WTC11 (cell line): ENCODE measurements around the gene ANKRD9. TPM values are rescaled to one million over a fixed set of nuclear protein-coding genes. Genes with fewer than 3 reads are reported as not detected.
A peak's percentile ranks its signal among the peaks of the same experiment; 100 is the strongest.

Experiments used
- ATAC-seq: fragments of 200-7000 bp; cut with Tn5 transposase; 2 replicates; pipeline ENCODE4 v1.10.0; 2021; ENCODE audit warnings: mild to moderate bottlenecking, moderate library complexity
- CTCF ChIA-PET: fragments of 300-600 bp; sonication (Branson Sonifier 250); formaldehyde crosslinking; loops from one replicate; lab custom pipeline; 2021; ENCODE audit warnings: antibody characterized with exemption; lab: Charles Lee
- POLR2A ChIA-PET: fragments of 350-600 bp; sonication (Branson Sonifier 250); formaldehyde crosslinking; loops from one replicate; lab custom pipeline; 2021; ENCODE audit warnings: antibody characterized with exemption; lab: Charles Lee
- DNase-seq: peaks from one replicate; pipeline ENCODE4 v3.0.0; 2021; ENCODE audit warnings: low spot score
- H3K27ac Mint-ChIP-seq: 2 replicates; pipeline ENCODE4 v1.8.0; 2021; ENCODE audit warnings: mixed read lengths
- H3K27me3 Mint-ChIP-seq: 2 replicates; pipeline ENCODE4 v1.8.0; 2021; ENCODE audit warnings: low read depth, mild to moderate bottlenecking, moderate library complexity, mixed read lengths
- H3K36me3 Mint-ChIP-seq: 2 replicates; pipeline ENCODE4 v1.8.0; 2021; ENCODE audit warnings: mixed read lengths
- H3K4me1 Mint-ChIP-seq: 2 replicates; pipeline ENCODE4 v1.8.0; 2022; ENCODE audit warnings: mixed read lengths
- H3K4me3 Mint-ChIP-seq: 2 replicates; pipeline ENCODE4 v1.8.0; 2021; ENCODE audit warnings: mild to moderate bottlenecking, moderate library complexity, mixed read lengths
- H3K9me3 Mint-ChIP-seq: 2 replicates; pipeline ENCODE4 v1.8.0; 2021; ENCODE audit warnings: mixed read lengths
- CBFB ChIP-seq: sonication (generic); formaldehyde crosslinking; IDR thresholded peaks from 2 replicates; pipeline ENCODE4 v1.8.1; 2022; ENCODE audit warnings: mild to moderate bottlenecking, low read depth, missing genetic modification reagents
- ESRRA ChIP-seq: sonication (generic); formaldehyde crosslinking; IDR thresholded peaks from 2 replicates; pipeline ENCODE4 v1.8.1; 2022; ENCODE audit warnings: mild to moderate bottlenecking, missing genetic modification reagents, borderline replicate concordance
- FOXP1 ChIP-seq: sonication (generic); formaldehyde crosslinking; IDR thresholded peaks from 2 replicates; pipeline ENCODE4 v1.8.0; 2022; ENCODE audit warnings: missing genetic modification reagents, mild to moderate bottlenecking, moderate library complexity, borderline replicate concordance
- GRHL2 ChIP-seq: fragments of 250-450 bp; sonication (Bioruptor Pico); IDR thresholded peaks from 2 replicates; pipeline ENCODE4 v1.8.0; 2022; ENCODE audit warnings: mild to moderate bottlenecking, moderate library complexity; ENCODE audit not compliant: insufficient replicate concordance, severe bottlenecking
- GTF2I ChIP-seq: fragments of 250-450 bp; sonication (Bioruptor Pico); conservative IDR thresholded peaks from 2 replicates; pipeline ENCODE4 v1.4.0; 2021; ENCODE audit warnings: mild to moderate bottlenecking
- HMGA2 ChIP-seq: fragments of 250-450 bp; sonication (Bioruptor Pico); IDR thresholded peaks from 2 replicates; pipeline ENCODE4 v1.4.0; 2021; ENCODE audit warnings: mild to moderate bottlenecking, moderate library complexity
- IRF2 ChIP-seq: sonication (generic); formaldehyde crosslinking; IDR thresholded peaks from 2 replicates; pipeline ENCODE4 v1.8.0; 2022; ENCODE audit warnings: low read depth, missing genetic modification reagents, borderline replicate concordance
- JUN ChIP-seq: sonication (generic); formaldehyde crosslinking; IDR thresholded peaks from 2 replicates; pipeline ENCODE4 v1.8.0; 2023; ENCODE audit warnings: mild to moderate bottlenecking, missing genetic modification reagents
- MYBL2 ChIP-seq: sonication (generic); formaldehyde crosslinking; IDR thresholded peaks from 2 replicates; pipeline ENCODE4 v1.8.1; 2023; ENCODE audit warnings: mild to moderate bottlenecking, moderate library complexity, missing genetic modification reagents
- PRRX2 ChIP-seq: fragments of 250-450 bp; sonication (Bioruptor Pico); IDR thresholded peaks from 2 replicates; pipeline ENCODE4 v1.8.0; 2021; ENCODE audit warnings: mild to moderate bottlenecking
- RELA ChIP-seq: sonication (generic); formaldehyde crosslinking; IDR thresholded peaks from 2 replicates; pipeline ENCODE4 v1.8.1; 2022; ENCODE audit warnings: missing genetic modification reagents, mild to moderate bottlenecking, borderline replicate concordance
- RORB ChIP-seq: fragments of 250-450 bp; sonication (Bioruptor Pico); IDR thresholded peaks from 2 replicates; pipeline ENCODE4 v1.9.0; 2021; ENCODE audit warnings: mild to moderate bottlenecking
- SP1 ChIP-seq: sonication (generic); formaldehyde crosslinking; conservative IDR thresholded peaks from 2 replicates; pipeline ENCODE4 v1.8.1; 2022; ENCODE audit warnings: missing genetic modification reagents
- TEAD1 ChIP-seq: sonication (generic); formaldehyde crosslinking; IDR thresholded peaks from 2 replicates; pipeline ENCODE4 v1.8.0; 2022; ENCODE audit warnings: mild to moderate bottlenecking, missing genetic modification reagents
- ZNF121 ChIP-seq: sonication (generic); formaldehyde crosslinking; IDR thresholded peaks from 2 replicates; pipeline ENCODE4 v1.8.0; 2023; ENCODE audit warnings: missing genetic modification reagents
- ZNF671 ChIP-seq: fragments of 250-450 bp; sonication (Bioruptor Pico); IDR thresholded peaks from 2 replicates; pipeline ENCODE4 v1.8.0; 2021; ENCODE audit warnings: mild to moderate bottlenecking
- total RNA-seq: library from RNA; stranded (reverse); gene quantifications from 3 replicates; pipeline ENCODE4 v1.2.3, GENCODE V29; 2021
- TF ChIP-seq, protein P1 (sequence below): sonication (generic); formaldehyde crosslinking; IDR thresholded peaks from 2 replicates; pipeline ENCODE4 v1.8.0; 2023; ENCODE audit warnings: missing genetic modification reagents
- TF ChIP-seq, protein P2 (sequence below): sonication (generic); formaldehyde crosslinking; IDR thresholded peaks from 2 replicates; pipeline ENCODE4 v1.8.1; 2023; ENCODE audit warnings: mild to moderate bottlenecking, missing genetic modification reagents

Gene ANKRD9
- total RNA-seq, 1 experiment from 2014 or later = 63.8 TPM

GRCh38 chr14:102510616-102511520 lies 1.3 kb upstream of the ANKRD9 start:
- DNase-seq (peak; percentile 95), ATAC-seq (peak; percentile 91)
- peak; percentile 42; the same call in 1 of the 2 replicates for TF ChIP-seq SP1
- TF ChIP-seq TEAD1 (CRISPR knock-in tag) = peak; percentile 67; the same call in 1 of the 2 replicates
- no peak for TF ChIP-seq ZNF671 (CRISPR knock-in tag)
- peak; percentile 90 for TF ChIP-seq GTF2I (CRISPR knock-in tag)
- Mint-ChIP-seq H3K4me3 (peak overlapping the region; percentile 88), H3K27ac (peak overlapping the region; percentile 71), H3K36me3 (no peaks in the 10 kb centered on the region; the same call in 1 of the 2 replicates), H3K4me1 (peaks cover 15% of the 10 kb centered on the region), H3K9me3 (no peaks in the 10 kb centered on the region), H3K27me3 (peaks cover 2% of the 10 kb centered on the region; the same call in 1 of the 2 replicates)
- POLR2A ChIA-PET = interaction anchor here (0.9 to 1.3 kb wide), 3 partner anchors 13 to 193 kb away, joined by 3 to 4 read pairs (median 3); no protein-coding TSS in a partner anchor
- CTCF ChIA-PET = interaction anchor here (0.6 to 1.8 kb wide), 8 partner anchors 7 to 73 kb away, joined by 3 to 14 read pairs (median 6); no protein-coding TSS in a partner anchor

GRCh38 chr14:102508774-102509745 lies 516 bp downstream of the ANKRD9 start:
- Mint-ChIP-seq H3K9me3 (no peaks in the 10 kb centered on the region), H3K36me3 (no peaks in the 10 kb centered on the region; the same call in 1 of the 2 replicates), H3K27me3 (no peaks in the 10 kb centered on the region), H3K4me1 (peaks cover 15% of the 10 kb centered on the region), H3K4me3 (peak overlapping the region; percentile 78), H3K27ac (peak overlapping the region; percentile 83; the same call in 1 of the 2 replicates)
- ATAC-seq = no peak
- POLR2A ChIA-PET = interaction anchor here (1.3 kb wide), 1 partner anchor 31 kb away, joined by 3 read pairs; no protein-coding TSS in a partner anchor
- no peak for TF ChIP-seq PRRX2 (CRISPR knock-in tag)
- TF ChIP-seq IRF2 (CRISPR knock-in tag) = no peak
- peak; percentile 15; the same call in 1 of the 2 replicates for TF ChIP-seq FOXP1
- 0 out of 2 replicates have a peak, but pooled peaks have one; percentile 1 for TF ChIP-seq CBFB (CRISPR knock-in tag)
- TF ChIP-seq, protein P1, sequence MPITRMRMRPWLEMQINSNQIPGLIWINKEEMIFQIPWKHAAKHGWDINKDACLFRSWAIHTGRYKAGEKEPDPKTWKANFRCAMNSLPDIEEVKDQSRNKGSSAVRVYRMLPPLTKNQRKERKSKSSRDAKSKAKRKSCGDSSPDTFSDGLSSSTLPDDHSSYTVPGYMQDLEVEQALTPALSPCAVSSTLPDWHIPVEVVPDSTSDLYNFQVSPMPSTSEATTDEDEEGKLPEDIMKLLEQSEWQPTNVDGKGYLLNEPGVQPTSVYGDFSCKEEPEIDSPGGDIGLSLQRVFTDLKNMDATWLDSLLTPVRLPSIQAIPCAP (CRISPR knock-in tag) = no peak
- TF ChIP-seq MYBL2 (CRISPR knock-in tag) = no peak
- TF ChIP-seq JUN (CRISPR knock-in tag) = 0 out of 2 replicates have a peak, but pooled peaks have one; percentile 21
- TF ChIP-seq RELA = peak; percentile 38; the same call in 1 of the 2 replicates
- CTCF ChIA-PET = interaction anchor here (1.0 to 1.8 kb wide), 10 partner anchors 9 to 463 kb away, joined by 3 to 14 read pairs (median 5); no protein-coding TSS in a partner anchor
- no peak for DNase-seq

GRCh38 chr14:102508410-102508773 lies 1.2 kb downstream of the ANKRD9 start:
- H3K9me3 Mint-ChIP-seq = no peaks in the 10 kb centered on the region
- H3K4me3 Mint-ChIP-seq = peak overlapping the region; percentile 78
- H3K4me1 Mint-ChIP-seq = peaks cover 15% of the 10 kb centered on the region
- no peaks in the 10 kb centered on the region; the same call in 1 of the 2 replicates for H3K36me3 Mint-ChIP-seq
- DNase-seq (no peak), ATAC-seq (no peak)
- ChIA-PET CTCF (interaction anchor here (0.6 to 1.8 kb wide), 5 partner anchors 9 to 463 kb away, joined by 3 to 9 read pairs (median 3); no protein-coding TSS in a partner anchor), POLR2A (no interaction called here)
- H3K27ac Mint-ChIP-seq = peak overlapping the region; percentile 83; the same call in 1 of the 2 replicates
- no peaks in the 10 kb centered on the region for H3K27me3 Mint-ChIP-seq
- TF ChIP-seq RORB (CRISPR knock-in tag) (no peak), ZNF671 (CRISPR knock-in tag) (no peak), ZNF121 (CRISPR knock-in tag) (no peak), GRHL2 (no peak), RELA (no peak), MYBL2 (CRISPR knock-in tag) (no peak), HMGA2 (no peak), ESRRA (CRISPR knock-in tag) (no peak), SP1 (no peak)
- TF ChIP-seq, protein P2, sequence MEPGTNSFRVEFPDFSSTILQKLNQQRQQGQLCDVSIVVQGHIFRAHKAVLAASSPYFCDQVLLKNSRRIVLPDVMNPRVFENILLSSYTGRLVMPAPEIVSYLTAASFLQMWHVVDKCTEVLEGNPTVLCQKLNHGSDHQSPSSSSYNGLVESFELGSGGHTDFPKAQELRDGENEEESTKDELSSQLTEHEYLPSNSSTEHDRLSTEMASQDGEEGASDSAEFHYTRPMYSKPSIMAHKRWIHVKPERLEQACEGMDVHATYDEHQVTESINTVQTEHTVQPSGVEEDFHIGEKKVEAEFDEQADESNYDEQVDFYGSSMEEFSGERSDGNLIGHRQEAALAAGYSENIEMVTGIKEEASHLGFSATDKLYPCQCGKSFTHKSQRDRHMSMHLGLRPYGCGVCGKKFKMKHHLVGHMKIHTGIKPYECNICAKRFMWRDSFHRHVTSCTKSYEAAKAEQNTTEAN (CRISPR knock-in tag) = no peak
- TF ChIP-seq, all 79 proteins: peak for 0
